ENCODE measurements around the gene MBD3L3. TPM values are rescaled to one million over a fixed set of nuclear protein-coding genes. Genes with fewer than 3 reads are reported as not detected.
A peak's percentile ranks its signal among the peaks of the same experiment; 100 is the strongest.
"Not testable (repeated sequence)": the region's sequence is repeated elsewhere in the genome, so short reads cannot be mapped to it uniquely, and the experiment has no call there.

MBD3L3 gene
- total RNA-seq, 6 donors from 2014 or later = not detected

DNA sequence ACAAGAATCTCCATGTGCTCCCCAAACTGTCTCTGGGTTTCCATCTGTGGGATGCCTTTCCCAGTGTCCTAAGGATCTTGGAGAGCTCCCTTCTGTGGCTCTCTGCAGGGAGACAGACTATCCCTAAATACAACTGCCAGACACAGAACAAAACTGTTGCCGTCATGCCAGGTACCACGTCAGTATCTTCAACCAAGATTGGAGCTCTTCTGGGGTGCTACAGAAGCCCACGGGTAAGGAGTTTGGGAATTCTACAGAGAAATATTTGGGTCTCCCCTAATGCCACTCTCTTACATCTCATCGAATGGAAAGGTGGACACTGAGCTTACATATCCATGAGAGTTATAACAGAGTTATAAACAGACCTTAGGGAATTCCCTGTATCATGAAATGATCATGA is 4.9 kb upstream of the MBD3L3 start:
- Histone ChIP-seq H3K4me1 (no peaks in the 10 kb centered on the region), H3K4me3 (no peak overlapping the region), H3K9me3 (no peaks in the 10 kb centered on the region), H3K36me3 (no peaks in the 10 kb centered on the region), H3K27me3 (no peaks in the 10 kb centered on the region), H3K27ac (no peak overlapping the region)
- 84 to 86% methylated on average over 4 of the region's 4 CpGs for WGBS, 2 donors
- ATAC-seq (ENCODE audit: low FRiP score in 2 of 2) (no peak), DNase-seq (no peak)
- TF ChIP-seq, protein P1, sequence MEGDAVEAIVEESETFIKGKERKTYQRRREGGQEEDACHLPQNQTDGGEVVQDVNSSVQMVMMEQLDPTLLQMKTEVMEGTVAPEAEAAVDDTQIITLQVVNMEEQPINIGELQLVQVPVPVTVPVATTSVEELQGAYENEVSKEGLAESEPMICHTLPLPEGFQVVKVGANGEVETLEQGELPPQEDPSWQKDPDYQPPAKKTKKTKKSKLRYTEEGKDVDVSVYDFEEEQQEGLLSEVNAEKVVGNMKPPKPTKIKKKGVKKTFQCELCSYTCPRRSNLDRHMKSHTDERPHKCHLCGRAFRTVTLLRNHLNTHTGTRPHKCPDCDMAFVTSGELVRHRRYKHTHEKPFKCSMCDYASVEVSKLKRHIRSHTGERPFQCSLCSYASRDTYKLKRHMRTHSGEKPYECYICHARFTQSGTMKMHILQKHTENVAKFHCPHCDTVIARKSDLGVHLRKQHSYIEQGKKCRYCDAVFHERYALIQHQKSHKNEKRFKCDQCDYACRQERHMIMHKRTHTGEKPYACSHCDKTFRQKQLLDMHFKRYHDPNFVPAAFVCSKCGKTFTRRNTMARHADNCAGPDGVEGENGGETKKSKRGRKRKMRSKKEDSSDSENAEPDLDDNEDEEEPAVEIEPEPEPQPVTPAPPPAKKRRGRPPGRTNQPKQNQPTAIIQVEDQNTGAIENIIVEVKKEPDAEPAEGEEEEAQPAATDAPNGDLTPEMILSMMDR (IDR thresholded peaks at IDR 0.05) = no peak
- TF ChIP-seq POLR2A (IDR thresholded peaks at IDR 0.05) (no peak), EP300 (IDR thresholded peaks at IDR 0.05) (no peak)

DNA sequence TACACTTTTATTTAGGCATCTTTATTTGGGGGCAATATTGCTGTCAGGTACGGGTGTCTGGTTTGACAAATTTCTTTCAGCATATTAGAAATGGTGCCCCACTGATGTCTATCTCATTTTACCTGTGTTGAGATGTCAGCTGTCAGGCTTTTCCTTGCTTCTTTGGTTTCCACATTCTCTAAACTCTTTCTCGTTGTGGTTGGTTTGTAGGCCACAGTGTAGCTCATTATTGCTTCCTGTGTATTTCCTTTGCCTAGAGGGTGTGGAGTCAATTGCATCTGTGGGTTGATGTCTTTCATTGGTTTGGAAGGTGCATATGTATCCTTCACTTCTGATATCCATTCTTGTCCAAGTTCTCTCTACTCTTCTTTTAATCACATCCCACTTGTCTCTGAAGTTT is 1.5 kb upstream of the MBD3L3 start:
- H3K27me3 ChIP-seq; H3K4me3 ChIP-seq; ATAC-seq (ENCODE audit: low FRiP score in 2 of 2); H3K36me3 ChIP-seq; H3K27ac ChIP-seq; H3K9me3 ChIP-seq; DNase-seq; H3K4me1 ChIP-seq: not testable (repeated sequence)
- WGBS, 2 donors = 35 to 61% methylated on average over 1 to 2 of the region's 2 CpGs

DNA sequence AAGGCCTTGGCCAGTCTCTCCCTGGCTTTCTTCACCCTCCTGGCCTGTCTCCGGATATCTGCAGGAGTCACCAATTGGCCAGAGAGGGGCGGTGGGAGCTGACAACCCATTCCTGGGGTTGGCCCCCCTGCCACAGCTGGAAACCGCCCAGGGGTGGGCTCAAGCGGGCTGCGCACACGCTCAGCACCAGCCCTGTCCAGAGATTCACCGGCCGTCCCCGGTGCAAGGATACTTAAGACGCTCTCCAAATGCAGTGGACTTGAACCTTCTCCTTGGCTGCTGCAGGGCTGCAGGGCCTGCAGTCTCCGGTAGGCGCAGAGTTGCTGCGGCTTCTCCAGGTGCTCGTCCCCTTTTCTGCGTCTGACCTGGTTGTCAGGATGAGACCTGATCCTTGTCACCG is 2.1 kb downstream of the MBD3L3 start:
- not testable (repeated sequence) for H3K4me3 ChIP-seq; H3K4me1 ChIP-seq; H3K27me3 ChIP-seq; ATAC-seq (ENCODE audit: low FRiP score in 2 of 2); H3K27ac ChIP-seq; H3K9me3 ChIP-seq; DNase-seq; H3K36me3 ChIP-seq
- WGBS, 2 donors = no CpG with 5 or more reads among the region's 16 CpGs

DNA sequence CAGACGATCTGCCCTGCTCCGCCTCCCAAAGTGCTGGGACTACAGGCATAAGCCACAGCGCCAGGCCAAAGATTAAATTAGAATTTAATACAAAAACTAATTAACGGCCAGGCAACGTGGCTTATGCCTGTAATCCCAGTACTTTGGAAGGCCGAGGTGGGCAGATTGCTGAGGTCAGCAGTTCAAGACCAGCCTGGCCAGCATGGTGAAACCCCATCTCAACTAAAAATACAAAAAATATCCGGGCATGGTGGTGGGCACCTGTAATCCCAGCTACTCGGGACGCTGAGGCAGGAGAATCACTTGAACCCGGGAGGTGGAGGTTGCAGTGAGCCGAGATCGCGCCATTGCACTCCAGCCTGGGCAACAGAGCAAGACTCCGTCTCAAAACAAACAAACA is 2.8 kb downstream of the MBD3L3 start:
- not testable (repeated sequence) for H3K36me3 ChIP-seq
- 95% methylated on average over 12 of the region's 14 CpGs for WGBS, 2 donors

DNA sequence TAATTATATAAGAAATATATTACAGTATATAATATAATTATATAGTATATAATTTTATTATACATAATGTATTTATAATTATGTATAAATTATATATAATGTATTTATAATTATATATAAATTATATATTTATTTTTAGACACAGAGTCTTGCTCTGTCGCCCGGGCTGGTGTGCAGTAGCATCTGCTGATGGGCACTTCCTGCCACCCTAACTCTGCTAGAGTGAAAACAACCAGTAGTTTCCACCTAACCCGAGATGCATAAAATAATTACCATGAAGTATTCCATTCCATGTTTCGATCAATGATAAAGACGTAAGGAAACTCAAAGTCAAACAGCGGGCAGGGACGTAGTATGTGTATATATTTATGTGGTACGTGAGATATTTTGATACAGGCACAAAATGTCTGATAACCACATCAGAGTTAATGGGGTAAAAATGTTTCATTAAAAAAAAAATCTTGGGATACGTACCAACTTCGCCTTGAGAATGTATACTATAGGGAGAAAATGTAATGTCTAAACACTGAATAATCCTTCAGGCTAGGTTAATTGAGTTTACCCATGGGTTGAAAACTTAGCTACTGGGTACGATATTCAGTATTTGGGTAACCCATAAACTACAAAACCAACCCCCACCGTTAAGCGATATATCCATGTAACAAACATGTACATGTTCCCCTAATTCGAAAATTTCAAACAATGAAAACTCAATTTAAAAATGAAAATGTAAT is 3.7 kb downstream of the MBD3L3 start:
- not testable (repeated sequence) for H3K9me3 ChIP-seq; H3K4me3 ChIP-seq; H3K4me1 ChIP-seq; H3K27ac ChIP-seq; H3K27me3 ChIP-seq; ATAC-seq (ENCODE audit: low FRiP score in 2 of 2); DNase-seq; H3K36me3 ChIP-seq
- 95 to 96% methylated on average over 12 of the region's 14 CpGs for WGBS, 2 donors

More for the DNA sequence above, 2.8 kb downstream of the MBD3L3 start:
- ATAC-seq (ENCODE audit: low FRiP score in 2 of 2); H3K4me3 ChIP-seq; H3K9me3 ChIP-seq; H3K27me3 ChIP-seq; H3K4me1 ChIP-seq; DNase-seq; H3K27ac ChIP-seq: not testable (repeated sequence)

DNA sequence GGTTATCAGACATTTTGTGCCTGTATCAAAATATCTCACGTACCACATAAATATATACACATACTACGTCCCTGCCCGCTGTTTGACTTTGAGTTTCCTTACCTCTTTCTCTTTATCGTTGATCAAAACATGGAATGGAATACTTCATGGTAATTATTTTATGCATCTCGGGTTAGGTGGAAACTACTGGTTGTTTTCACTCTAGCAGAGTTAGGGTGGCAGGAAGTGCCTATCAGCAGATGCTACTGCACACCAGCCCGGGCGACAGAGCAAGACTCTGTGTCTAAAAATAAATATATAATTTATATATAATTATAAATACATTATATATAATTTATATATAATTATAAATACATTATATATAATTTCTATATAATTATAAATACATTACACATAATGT is 5.6 kb downstream of the MBD3L3 start:
- not testable (repeated sequence) for H3K27me3 ChIP-seq; H3K4me3 ChIP-seq; H3K9me3 ChIP-seq; H3K4me1 ChIP-seq; H3K27ac ChIP-seq; DNase-seq; ATAC-seq (ENCODE audit: low FRiP score in 2 of 2); H3K36me3 ChIP-seq
- 88 to 89% methylated on average over 7 of the region's 7 CpGs for WGBS, 2 donors

DNA sequence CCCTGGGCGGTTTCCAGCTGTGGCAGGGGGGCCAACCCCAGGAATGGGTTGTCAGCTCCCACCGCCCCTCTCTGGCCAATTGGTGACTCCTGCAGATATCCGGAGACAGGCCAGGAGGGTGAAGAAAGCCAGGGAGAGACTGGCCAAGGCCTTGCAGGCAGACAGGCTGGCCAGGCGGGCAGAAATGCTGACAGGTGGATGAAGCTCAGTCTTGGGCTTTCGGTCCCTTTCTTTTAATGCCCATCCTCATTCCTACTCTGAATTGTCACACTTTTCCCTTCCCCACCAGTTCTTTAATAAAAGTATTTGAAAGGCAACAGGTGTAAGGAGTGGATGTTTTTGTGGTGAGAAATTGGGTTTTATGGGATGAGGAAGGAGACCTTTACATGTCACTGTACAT is 7.1 kb downstream of the MBD3L3 start:
- not testable (repeated sequence) for H3K9me3 ChIP-seq; H3K36me3 ChIP-seq; H3K4me1 ChIP-seq; ATAC-seq (ENCODE audit: low FRiP score in 2 of 2); DNase-seq; H3K4me3 ChIP-seq; H3K27ac ChIP-seq; H3K27me3 ChIP-seq
- 89 to 92% methylated on average over 2 of the region's 5 CpGs for WGBS, 2 donors

DNA sequence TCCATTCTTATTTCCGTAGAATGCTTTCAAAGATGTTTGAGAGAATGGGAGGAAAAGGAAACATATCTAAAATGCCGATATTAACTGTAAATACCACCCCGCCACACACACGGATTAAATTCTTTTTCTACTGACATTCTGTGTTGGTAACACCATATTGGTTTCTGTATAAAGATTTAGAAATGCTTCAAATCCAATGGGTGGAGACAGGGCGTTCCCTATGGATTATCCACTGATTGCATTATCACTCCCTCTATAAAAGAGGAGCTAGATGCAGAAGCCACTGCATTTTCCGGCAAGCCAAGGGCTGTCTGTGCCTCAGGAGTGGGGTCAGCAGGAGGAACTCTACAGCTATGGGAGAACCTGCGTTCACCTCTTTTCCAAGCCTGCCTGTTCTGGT is 9.5 kb downstream of the MBD3L3 start, which contains the start of gene MBD3L2:
TSS of gene MBD3L2 (plus strand) at position 301 of the 400 bp plus-strand sequence. CDS start at position 354, 53 bp downstream.
- H3K9me3 ChIP-seq; DNase-seq; ATAC-seq (ENCODE audit: low FRiP score in 2 of 2); H3K36me3 ChIP-seq; H3K27me3 ChIP-seq; H3K4me3 ChIP-seq; H3K27ac ChIP-seq; H3K4me1 ChIP-seq: not testable (repeated sequence)
- WGBS, 2 donors = no CpG with 5 or more reads among the region's 7 CpGs

DNA sequence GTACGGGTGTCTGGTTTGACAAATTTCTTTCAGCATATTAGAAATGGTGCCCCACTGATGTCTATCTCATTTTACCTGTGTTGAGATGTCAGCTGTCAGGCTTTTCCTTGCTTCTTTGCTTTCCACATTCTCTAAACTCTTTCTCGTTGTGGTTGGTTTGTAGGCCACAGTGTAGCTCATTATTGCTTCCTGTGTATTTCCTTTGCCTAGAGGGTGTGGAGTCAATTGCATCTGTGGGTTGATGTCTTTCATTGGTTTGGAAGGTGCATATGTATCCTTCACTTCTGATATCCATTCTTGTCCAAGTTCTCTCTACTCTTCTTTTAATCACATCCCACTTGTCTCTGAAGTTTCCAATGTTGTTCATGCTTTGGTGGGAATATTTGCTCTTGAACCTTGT is 16.9 kb downstream of the MBD3L3 start:
- WGBS, 2 donors = no CpG with 5 or more reads among the region's 2 CpGs
- not testable (repeated sequence) for H3K4me1 ChIP-seq; ATAC-seq (ENCODE audit: low FRiP score in 2 of 2); DNase-seq; H3K36me3 ChIP-seq; H3K4me3 ChIP-seq; H3K27ac ChIP-seq; H3K9me3 ChIP-seq; H3K27me3 ChIP-seq

DNA sequence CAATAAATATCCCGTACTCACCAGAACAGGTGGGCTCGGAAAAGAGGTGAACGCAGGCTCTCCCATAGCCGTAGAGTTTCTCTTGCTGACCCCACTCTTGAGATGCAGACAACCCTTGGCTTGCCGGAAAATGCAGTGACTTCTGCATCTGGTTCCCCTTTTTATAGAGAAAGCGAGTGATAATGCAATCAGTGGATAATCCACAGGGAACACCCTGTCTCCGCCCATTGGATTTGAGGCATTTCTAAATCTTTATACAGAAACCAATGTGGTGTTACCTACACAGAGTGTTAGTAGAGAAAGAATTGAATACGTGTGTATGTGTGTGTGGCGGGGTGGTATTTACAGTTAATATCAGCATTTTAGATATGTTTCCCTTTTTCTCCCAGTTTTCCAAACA is 18.4 kb downstream of the MBD3L3 start, which contains the start of gene MBD3L4:
TSS of gene MBD3L4 (minus strand) at position 101 of the 400 bp plus-strand sequence. CDS start at position 66, 35 bp downstream.
- not testable (repeated sequence) for H3K27me3 ChIP-seq; H3K4me3 ChIP-seq; ATAC-seq (ENCODE audit: low FRiP score in 2 of 2); H3K36me3 ChIP-seq; DNase-seq; H3K4me1 ChIP-seq; H3K9me3 ChIP-seq; H3K27ac ChIP-seq
- WGBS, 2 donors = 73% methylated on average over 1 of the region's 9 CpGs; no CpG with 5 or more reads in 1 of the 2 donors

DNA sequence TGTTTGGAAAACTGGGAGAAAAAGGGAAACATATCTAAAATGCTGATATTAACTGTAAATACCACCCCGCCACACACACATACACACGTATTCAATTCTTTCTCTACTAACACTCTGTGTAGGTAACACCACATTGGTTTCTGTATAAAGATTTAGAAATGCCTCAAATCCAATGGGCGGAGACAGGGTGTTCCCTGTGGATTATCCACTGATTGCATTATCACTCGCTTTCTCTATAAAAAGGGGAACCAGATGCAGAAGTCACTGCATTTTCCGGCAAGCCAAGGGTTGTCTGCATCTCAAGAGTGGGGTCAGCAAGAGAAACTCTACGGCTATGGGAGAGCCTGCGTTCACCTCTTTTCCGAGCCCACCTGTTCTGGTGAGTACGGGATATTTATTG is 28.2 kb downstream of the MBD3L3 start, which contains the start of gene MBD3L5:
TSS of gene MBD3L5 (plus strand) at position 301 of the 400 bp plus-strand sequence. CDS start at position 335, 34 bp downstream.
- WGBS, 2 donors = no CpG with 5 or more reads among the region's 9 CpGs
- H3K27ac ChIP-seq, H3K4me1 ChIP-seq, H3K9me3 ChIP-seq, H3K36me3 ChIP-seq, H3K27me3 ChIP-seq, DNase-seq, H3K4me3 ChIP-seq: not testable (repeated sequence)
- ATAC-seq (ENCODE audit: low FRiP score in 2 of 2) = peak in 1 of 2 donors; percentile 34

DNA sequence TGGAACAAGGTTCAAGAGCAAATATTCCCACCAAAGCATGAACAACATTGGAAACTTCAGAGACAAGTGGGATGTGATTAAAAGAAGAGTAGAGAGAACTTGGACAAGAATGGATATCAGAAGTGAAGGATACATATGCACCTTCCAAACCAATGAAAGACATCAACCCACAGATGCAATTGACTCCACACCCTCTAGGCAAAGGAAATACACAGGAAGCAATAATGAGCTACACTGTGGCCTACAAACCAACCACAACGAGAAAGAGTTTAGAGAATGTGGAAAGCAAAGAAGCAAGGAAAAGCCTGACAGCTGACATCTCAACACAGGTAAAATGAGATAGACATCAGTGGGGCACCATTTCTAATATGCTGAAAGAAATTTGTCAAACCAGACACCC is 29.7 kb downstream of the MBD3L3 start:
- H3K9me3 ChIP-seq; DNase-seq; H3K4me3 ChIP-seq; ATAC-seq (ENCODE audit: low FRiP score in 2 of 2); H3K27me3 ChIP-seq; H3K27ac ChIP-seq; H3K4me1 ChIP-seq; H3K36me3 ChIP-seq: not testable (repeated sequence)
- no CpG with 5 or more reads among the region's 1 CpG for WGBS, 2 donors

All from upper lobe of left lung (tissue), 6 donors.